Measurements from ENCODE around the gene ALK.

- TF ChIP-seq NFIC (IDR thresholded peaks at IDR 0.05; ENCODE audit: borderline replicate concordance) (no peak), RFX5 (IDR thresholded peaks at IDR 0.05; ENCODE audit: low read length) (no peak), CTCF (IDR thresholded peaks at IDR 0.05) (no peak), POLR2AphosphoS5 (IDR thresholded peaks at IDR 0.05; ENCODE audit: low read depth, low read length) (no peak), TAF1 (IDR thresholded peaks at IDR 0.05; ENCODE audit: borderline replicate concordance, low read depth, low read length) (no peak), MXI1 (IDR thresholded peaks at IDR 0.05; ENCODE audit: low read depth, low read length) (no peak)
Measured at GRCh38 chr2:29583104-29583503, 338.3 kb downstream of the ALK start.
